Mammary epithelial cell (primary cell): ENCODE results near the gene NFATC3.

Source experiments
- EZH2 ChIP-seq: IDR thresholded peaks from 2 replicates; pipeline ENCODE4 v1.6.1; 2012; ENCODE audit warnings: low read length, inconsistent platforms, borderline replicate concordance
- TF ChIP-seq, protein P1 (sequence below), 2 donors: IDR thresholded peaks in 1 of 2; conservative IDR thresholded peaks in 1 of 2; 2 replicates each; pipeline ENCODE4 v1.5.1; 2011 to 2012; ENCODE audit warnings: inconsistent platforms in 2 of 2, low read length in 2 of 2, mild to moderate bottlenecking in 2 of 2, control low read depth in 1 of 2, low read depth in 1 of 2; ENCODE audit not compliant: insufficient read depth in 1 of 2; ENCODE audit errors: extremely low read depth in 1 of 2

DNA sequence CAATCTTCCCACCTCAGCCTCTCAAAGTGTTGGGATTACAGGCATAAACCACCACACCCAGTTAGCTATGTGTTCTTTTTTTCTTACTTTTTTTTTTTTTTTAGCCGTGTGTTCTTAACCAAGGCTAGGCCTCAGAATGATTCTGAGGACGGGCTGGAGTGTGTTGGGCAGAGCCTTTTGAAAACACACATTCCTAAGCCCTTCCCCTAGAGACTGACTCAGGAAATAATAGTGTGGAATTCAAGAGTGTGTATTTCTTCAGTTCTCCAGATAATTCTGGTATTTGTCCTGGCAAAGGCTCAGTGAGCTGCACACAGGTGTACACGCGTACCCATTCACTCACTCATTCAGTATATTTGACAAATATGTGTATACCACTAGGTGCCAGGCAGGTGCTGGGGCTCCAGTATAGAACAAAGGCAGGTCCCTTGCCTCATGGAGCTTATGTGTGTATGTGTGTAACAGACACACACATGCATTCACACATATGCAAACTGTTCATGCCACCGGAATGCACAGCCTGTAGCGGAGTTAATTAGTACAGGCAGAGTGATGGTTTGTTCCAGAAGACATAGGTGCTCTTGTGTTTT lies 19.4 kb upstream of the NFATC3 start:
- TF ChIP-seq, protein P1, sequence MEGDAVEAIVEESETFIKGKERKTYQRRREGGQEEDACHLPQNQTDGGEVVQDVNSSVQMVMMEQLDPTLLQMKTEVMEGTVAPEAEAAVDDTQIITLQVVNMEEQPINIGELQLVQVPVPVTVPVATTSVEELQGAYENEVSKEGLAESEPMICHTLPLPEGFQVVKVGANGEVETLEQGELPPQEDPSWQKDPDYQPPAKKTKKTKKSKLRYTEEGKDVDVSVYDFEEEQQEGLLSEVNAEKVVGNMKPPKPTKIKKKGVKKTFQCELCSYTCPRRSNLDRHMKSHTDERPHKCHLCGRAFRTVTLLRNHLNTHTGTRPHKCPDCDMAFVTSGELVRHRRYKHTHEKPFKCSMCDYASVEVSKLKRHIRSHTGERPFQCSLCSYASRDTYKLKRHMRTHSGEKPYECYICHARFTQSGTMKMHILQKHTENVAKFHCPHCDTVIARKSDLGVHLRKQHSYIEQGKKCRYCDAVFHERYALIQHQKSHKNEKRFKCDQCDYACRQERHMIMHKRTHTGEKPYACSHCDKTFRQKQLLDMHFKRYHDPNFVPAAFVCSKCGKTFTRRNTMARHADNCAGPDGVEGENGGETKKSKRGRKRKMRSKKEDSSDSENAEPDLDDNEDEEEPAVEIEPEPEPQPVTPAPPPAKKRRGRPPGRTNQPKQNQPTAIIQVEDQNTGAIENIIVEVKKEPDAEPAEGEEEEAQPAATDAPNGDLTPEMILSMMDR (conservative IDR thresholded peaks at IDR 0.05 in 1 of 2, IDR thresholded peaks at IDR 0.05 in 1 of 2; ENCODE audit: extremely low read depth in 1 of 2, insufficient read depth in 1 of 2, low read depth in 1 of 2, low read length in 2 of 2) = no peak
- no peak for TF ChIP-seq EZH2
